AG10803 (cell line): ENCODE data around the gene TDRD10.

Source experiments
- DNase-seq: peaks from one replicate; pipeline ENCODE4 v3.0.0; 2010; ENCODE audit warnings: low read depth
- H3K4me3 ChIP-seq: 2 replicates; pipeline ENCODE4 v1.5.1; 2011; ENCODE audit warnings: mild to moderate bottlenecking, low read length, control low read depth
- CTCF ChIP-seq: conservative IDR thresholded peaks from 2 replicates; pipeline ENCODE4 v1.5.1; 2011; ENCODE audit warnings: mild to moderate bottlenecking, low read length, control low read depth, inconsistent platforms

Gene TDRD10

GRCh38 chr1:154489695-154490274, 12.2 kb upstream of the TDRD10 start:
- TF ChIP-seq CTCF: no peak
- DNase-seq: no peak

DNA sequence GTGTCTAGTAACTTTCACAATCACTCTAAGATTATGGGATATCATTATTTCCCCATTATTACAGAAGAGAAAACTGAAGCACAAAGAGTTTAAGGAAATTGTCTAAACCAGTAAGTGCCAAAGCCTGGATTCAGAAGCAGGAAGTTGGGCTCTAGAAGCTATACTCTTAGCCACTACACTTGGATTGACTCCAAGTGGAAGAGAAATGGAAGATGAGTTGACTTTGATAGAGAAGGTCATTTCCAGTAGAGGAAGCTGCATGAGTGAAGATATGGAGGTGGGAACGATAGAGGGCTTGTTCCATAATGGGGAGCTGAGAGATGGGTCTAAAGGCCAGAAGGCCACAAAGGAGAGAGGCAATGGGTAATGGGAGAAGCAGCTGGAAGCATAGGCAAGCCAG, 11.7 kb upstream of the TDRD10 start:
- no peak for TF ChIP-seq CTCF
- DNase-seq: no peak
- H3K4me3 ChIP-seq: no peak overlapping the region

More at GRCh38 chr1:154489695-154490274, 12.2 kb upstream of the TDRD10 start:
- H3K4me3 ChIP-seq: no peak overlapping the region

DNA sequence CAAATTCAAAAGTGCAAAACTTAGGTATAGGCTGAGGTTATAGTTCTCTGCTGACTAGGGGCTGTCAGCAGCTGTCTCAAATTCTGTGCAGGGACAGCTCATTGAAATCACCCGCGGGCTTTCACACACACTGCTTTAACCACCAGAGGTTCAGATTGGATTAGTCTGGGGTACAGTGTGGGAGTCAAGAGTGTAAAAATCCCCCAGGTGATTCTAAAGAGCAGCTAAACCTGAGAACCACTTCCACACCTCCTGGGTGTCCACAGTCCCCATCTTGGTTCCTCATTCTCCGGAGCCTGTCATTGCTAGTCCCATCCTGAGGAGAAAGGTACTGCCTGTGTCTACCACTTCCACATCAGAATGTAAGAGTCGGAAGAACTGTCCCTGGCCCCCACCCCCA, 9.9 kb upstream of the TDRD10 start:
- DNase-seq: no peak
- TF ChIP-seq CTCF: no peak

DNA sequence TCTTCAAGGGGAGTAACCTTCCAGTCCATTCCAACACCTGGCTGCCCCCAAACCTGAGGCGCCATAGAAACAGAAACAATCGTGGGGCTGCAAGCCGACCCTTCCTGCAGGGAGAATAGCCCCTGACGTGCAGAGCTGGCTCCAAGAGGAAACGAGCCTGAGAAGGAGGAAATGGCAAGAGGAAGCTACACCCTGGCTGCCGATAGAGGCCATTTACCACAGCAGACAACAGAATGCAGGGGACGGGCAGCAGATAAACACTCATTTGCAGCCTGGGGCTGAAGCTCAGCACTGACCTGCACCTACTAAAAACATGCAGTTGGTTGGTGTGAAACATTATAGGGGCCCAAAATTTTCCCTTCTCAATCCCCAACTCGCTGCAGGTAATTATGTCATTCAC, 8.7 kb upstream of the TDRD10 start:
- no peak for DNase-seq
- TF ChIP-seq CTCF: no peak
- no peak overlapping the region for H3K4me3 ChIP-seq

More for the DNA sequence above, 9.9 kb upstream of the TDRD10 start:
- no peak overlapping the region for H3K4me3 ChIP-seq

- H3K4me3 ChIP-seq: no peak overlapping the region
- TF ChIP-seq CTCF: no peak
- no peak for DNase-seq
These were observed 6.3 kb upstream of the TDRD10 start for GRCh38 chr1:154495496-154496273.

DNA sequence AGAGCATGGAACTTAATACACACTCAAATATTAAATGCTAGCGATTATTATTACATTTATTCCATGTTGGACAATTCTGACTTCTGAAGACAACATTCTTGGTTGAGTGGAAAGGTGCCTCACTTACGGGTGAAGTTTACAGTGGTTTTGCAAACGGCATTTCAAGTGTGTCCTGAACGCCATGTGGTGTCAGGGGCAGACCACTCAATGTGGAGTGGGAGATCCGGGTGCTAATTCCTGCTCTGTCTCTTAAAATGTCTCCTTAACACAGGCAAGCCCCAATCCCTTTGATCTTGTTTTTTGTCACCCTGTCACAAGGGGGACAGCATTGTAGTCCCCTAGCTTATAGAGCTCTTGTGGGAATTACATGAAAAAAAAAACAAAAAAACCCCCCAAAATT, 5.6 kb upstream of the TDRD10 start:
- TF ChIP-seq CTCF: no peak
- H3K4me3 ChIP-seq: no peak overlapping the region
- DNase-seq: no peak
